Right lobe of liver (tissue), 4 donors: ENCODE results near the gene PLEKHB2.
"Not testable (repeated sequence)": the region's sequence is repeated elsewhere in the genome, so short reads cannot be mapped to it uniquely, and the experiment has no call there.

Source experiments
- CTCF ChIP-seq, 4 donors: fragments of 200-600 bp in 3 of 4; fragments of 450-650 bp in 1 of 4; IDR thresholded peaks; one replicate each; pipeline versions ENCODE4 v1.5.1 to v1.8.0; 2016 to 2022; ENCODE audit warnings: antibody characterized with exemption in 4 of 4, mild to moderate bottlenecking in 2 of 4
- POLR2A ChIP-seq: fragments of 450-650 bp; IDR thresholded peaks from one replicate; pipeline ENCODE4 v1.6.1; 2017; ENCODE audit warnings: antibody characterized with exemption, mild to moderate bottlenecking
- donor health status: DM: no; HTN: no; CAD: no.
- donor health status: DM: no; HTN: no; CAD: no.
- donor health status: DM: no; HTN: yes; CAD: no.

- not testable (repeated sequence) for TF ChIP-seq CTCF (IDR thresholded peaks at IDR 0.05); POLR2A
Measured at GRCh38 chr2:131068172-131068571, 37.0 kb upstream of the PLEKHB2 start.
